HG03280 (cell line): ENCODE data around the gene ELP2.
A peak's percentile ranks its signal among the peaks of the same experiment; 100 is the strongest.

ENCODE experiments used
- ATAC-seq: cut with Tn5 transposase; IDR thresholded peaks from one replicate; pipeline ENCODE4 v1.9.1; 2021; ENCODE audit warnings: mild to moderate bottlenecking, moderate library complexity; ENCODE audit not compliant: unreplicated experiment

ELP2 gene

GRCh38 chr18:36120297-36120696 lies 9.4 kb upstream of the ELP2 start:
- no peak for ATAC-seq

GRCh38 chr18:36124841-36125240 lies 4.9 kb upstream of the ELP2 start:
- ATAC-seq, result no peak

DNA sequence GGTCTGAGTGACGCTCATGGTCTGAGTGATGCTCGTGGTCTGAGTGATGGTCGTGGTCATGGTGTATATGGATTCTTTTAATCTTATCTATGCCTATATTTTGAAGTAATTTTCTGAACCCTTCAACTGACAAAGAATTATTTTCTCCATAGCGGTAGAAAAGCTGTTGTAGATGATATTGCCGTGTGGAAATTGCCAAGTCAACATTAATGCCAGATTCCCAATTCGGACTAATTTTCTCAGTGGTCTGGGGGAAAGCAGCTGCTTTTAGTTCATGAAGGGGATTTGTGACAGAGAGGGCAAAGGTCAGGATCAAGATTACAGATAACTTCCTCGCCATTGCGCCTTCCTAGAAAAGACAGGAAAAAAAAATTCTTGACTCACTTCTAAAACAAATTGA lies 3.0 kb upstream of the ELP2 start:
- ATAC-seq, result no peak

GRCh38 chr18:36127836-36128529 lies 1.7 kb upstream of the ELP2 start:
- ATAC-seq, result no peak

DNA sequence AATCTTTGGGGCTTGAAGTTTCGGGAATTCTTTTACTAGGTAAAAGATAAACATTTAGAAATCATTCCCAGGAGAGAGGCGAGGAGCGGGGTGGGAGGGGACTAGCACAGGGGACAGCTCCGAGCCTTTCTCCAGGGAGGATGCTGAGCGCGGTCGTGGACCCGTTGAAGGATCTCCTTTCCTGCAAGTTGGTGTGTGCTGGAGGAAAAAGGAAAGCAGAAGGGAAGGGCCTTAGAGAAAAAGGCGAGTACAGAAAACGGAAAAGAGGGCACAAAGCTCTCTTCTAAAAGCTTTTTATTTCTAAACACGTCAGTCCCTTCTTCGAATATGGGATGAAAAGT lies 1.2 kb upstream of the ELP2 start:
- no peak for ATAC-seq

DNA sequence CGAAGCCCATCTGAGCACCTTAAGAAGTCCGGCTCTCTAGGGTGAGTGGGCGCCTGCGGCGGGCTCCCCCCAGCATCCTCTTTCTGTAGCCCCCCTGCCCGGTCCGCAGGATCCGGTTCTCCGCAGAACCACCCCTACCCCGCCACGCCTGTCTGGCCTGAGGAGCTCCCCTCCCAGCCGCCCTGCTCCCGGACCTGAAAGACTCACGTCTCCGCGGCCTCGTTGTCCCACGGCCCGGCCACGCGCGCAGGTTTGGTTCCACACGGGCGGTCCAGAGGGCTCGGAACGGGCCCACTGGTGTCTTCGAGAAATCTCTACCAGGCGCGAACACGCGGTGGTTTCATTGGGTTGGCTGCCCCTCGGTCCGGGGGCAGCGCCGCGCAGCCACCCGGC lies 796 bp upstream of the ELP2 start:
- ATAC-seq, result peak; percentile 15

DNA sequence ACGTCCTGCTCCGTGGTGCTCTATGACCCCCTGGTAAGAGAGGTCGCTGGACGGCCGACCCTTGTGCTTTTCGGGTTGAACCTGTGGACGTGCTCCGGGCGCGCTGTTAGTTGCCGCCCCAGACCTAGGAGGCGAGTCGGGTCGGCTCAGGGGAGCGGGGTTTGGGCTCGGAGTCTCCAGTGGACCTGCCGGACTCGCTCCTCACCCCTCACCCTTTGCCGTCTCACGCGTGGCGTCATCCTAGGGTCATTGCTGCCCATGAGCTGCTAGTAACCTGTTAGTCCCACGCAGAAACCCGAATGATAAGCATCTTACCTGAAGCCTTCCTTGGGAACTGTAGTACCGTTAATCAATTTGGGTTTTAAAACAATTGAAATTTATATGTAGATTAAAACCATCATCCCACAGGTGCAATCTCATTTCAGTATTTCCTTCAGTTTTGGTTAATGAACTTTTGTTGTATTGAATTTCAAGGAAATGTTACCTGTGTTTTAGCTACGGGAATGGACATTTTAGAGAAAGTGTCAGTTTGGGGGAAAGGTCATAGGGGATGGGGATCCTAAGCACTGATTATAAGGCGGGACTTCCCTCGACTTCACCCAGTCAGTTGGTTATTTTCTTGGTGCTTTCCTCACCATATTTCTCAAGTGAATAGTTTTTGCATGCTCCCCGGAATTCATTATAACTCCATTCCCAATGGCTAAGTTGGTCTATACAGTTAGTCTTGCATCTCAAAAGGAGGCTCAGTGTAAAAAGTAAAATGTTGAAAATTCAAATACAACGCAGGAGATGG lies 536 bp downstream of the ELP2 start:
- peak; percentile 21 for ATAC-seq

GRCh38 chr18:36130883-36131653 lies 1.4 kb downstream of the ELP2 start:
- no peak for ATAC-seq

DNA sequence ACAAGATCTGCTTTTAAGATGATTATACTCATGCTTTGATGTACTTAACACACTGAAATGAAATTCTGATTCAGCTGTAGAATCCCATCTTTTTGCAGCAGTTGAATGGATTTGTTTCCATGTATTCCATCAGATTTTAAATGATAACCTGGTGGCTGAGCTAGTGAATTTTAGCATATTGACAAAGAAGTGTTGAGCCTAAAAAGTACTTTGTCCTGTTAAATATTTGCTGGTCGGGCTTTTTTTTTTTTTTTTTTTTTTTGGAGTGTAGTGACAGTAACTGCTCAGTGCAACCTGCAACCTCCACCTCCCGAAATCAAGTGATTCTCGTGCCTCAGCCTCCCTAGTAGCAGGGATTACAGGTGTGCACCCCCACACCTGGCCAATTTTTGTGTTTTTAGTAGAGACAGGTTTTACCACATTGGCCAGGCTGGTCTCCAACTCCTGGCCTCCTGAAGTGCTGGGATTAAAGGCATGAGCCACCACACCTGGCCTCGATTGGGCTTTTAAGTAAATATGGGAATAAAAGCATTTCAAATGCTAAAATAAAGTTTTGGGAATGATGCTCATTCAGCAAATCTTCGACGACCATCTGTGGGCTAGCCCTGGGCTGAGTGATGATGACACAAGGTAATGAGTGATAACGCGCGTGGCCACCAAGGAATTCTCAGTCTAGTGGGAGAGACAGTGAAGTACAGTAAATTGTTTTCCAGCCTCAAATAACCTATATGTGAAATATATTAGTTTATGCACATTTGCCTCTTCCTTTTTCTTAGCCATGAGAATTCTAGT lies 2.2 kb downstream of the ELP2 start:
- no peak for ATAC-seq

DNA sequence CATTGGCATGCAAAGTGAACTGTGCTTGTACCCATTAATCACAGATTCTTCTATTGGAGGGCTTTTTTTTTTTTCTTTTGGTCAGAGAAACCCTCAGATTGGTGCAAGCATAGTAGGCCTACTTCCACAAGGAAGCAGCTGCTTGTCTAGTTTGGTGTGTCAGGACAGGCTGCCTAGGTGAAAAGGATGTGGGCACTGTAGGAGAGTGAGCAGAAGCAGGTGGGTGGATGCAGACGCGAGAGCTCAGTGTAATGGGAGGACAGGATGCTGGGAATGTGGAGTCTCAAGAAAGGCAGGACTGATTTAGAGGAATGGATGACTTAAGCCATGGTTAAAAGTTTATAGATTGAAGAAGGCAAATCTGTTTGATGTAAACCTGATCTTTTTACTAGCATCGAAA lies 3.1 kb downstream of the ELP2 start:
- no peak for ATAC-seq

GRCh38 chr18:36135264-36135663 lies 5.6 kb downstream of the ELP2 start:
- ATAC-seq, result no peak

DNA sequence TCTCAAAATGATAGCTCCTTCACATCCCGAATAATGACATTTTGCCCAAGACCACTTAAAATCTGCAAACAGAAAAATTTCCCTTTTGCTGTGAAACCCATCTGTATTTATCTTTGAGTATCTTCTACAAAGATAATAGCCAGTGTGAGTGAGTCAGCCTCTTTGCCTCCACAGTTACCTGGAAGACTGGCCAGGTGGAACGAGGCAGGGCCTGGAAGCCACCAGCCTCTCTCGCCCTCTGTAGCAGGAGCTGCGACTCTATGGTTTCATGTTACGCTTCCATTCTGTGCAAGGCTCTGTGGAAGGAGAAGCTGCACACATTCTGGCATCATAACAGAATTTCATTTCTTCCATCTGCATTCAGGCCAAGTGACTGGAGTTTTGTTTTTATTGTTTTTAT lies 9.5 kb downstream of the ELP2 start:
- no peak for ATAC-seq

DNA sequence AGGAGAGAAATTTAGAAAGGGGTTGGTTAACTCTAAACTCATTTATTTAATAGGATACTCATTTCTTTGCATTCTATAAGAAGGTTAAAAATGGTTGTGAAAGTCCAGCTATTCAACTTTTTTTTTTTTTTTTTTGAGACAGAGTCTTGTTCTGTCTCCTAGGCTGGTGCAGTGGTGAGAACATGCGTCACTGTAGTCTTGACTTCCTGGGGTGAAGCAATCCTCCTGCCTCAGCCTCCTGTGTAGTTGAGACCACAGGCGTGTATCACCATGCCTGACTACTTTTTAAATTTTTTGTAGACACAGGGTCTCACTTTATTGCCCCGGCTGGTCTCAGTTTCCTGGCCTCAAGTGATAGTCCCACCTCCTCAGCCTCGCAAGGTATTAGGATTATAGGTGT lies 11.9 kb downstream of the ELP2 start:
- ATAC-seq, result no peak

DNA sequence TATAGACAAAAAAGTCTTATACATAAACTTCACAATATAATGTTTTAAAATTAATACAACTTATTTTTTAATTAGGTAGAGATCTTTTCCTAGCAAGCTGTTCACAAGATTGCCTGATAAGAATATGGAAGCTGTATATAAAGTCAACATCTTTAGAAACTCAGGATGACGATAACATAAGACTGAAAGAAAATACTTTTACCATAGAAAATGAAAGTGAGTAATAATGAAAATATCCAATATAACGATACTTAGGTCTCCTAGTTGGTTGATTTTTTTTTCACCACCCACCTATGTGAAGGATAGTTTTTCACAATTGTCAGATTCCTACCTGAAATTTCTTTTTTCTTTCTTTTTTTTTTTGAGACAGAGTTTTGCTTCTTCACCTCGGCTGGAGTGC lies 13.1 kb downstream of the ELP2 start:
- no peak for ATAC-seq

GRCh38 chr18:36143391-36143790 lies 13.7 kb downstream of the ELP2 start:
- no peak for ATAC-seq

GRCh38 chr18:36149514-36150289 lies 20.0 kb downstream of the ELP2 start:
- ATAC-seq, result peak; percentile 92

- no peak for ATAC-seq
Observed at GRCh38 chr18:36152781-36153180, 23.1 kb downstream of the ELP2 start.

- no peak for ATAC-seq
Observed at GRCh38 chr18:36153203-36153602, 23.5 kb downstream of the ELP2 start.

DNA sequence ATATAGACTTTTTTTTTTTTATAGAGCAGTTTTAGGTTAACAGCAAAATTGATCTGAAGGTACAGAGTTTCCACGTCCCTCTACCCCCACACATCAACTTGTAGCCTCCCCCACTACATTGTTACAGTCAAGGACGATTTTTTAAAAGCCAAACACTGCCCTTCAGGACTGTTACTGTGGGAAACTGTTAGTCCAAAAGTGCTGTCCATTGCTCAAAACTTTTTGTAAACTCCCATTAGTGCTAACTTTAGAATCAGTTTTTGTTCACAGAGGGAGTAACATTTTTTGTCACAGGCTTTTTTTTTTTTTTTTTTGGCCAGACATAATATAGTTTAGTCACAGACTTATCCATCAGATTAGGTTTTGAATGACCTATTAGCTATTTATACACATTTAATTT lies 24.1 kb downstream of the ELP2 start:
- ATAC-seq, result no peak
